K562 (cell line): ENCODE results near the gene CCR7. TPM values are rescaled to one million over a fixed set of nuclear protein-coding genes. Genes with fewer than 3 reads are reported as not detected.

ENCODE experiments used
- CBFA2T3 ChIP-seq: fragments of 450-650 bp; IDR thresholded peaks from 2 replicates; pipeline ENCODE4 v1.6.1; 2017
- CXXC5 ChIP-seq: fragments of 250-450 bp; sonication (Bioruptor Pico); IDR thresholded peaks from 2 replicates; pipeline ENCODE4 v1.8.0; 2022; ENCODE audit warnings: inconsistent platforms, mild to moderate bottlenecking, moderate library complexity
- GTF2E2 ChIP-seq: fragments of 200-800 bp; sonication (Bioruptor generic); IDR thresholded peaks from 2 replicates; pipeline ENCODE4 v1.6.1; 2016; ENCODE audit warnings: missing genetic modification characterization, missing compliant biosample characterization
- HES1 ChIP-seq: fragments of 450-650 bp; IDR thresholded peaks from 2 replicates; pipeline ENCODE4 v1.6.1; 2016; ENCODE audit warnings: low read depth, mild to moderate bottlenecking, moderate library complexity
- KDM4B ChIP-seq, 2 experiments: fragments of 450-650 bp in 1 of 2; sonication (generic) in 1 of 2; IDR thresholded peaks; 2 replicates each; pipeline ENCODE4 v1.6.1; 2016 to 2017; ENCODE audit warnings: borderline replicate concordance in 2 of 2, antibody characterized with exemption in 1 of 2, low read depth in 1 of 2, mild to moderate bottlenecking in 1 of 2
- TEAD1 ChIP-seq, 2 experiments: fragments of 450-650 bp in 1 of 2; sonication (generic) in 1 of 2; formaldehyde crosslinking; IDR thresholded peaks; 2 replicates each; pipeline versions ENCODE4 v1.4.0 to v1.8.0; 2020 to 2022; ENCODE audit warnings: mild to moderate bottlenecking in 2 of 2, missing genetic modification reagents in 1 of 2
- ZBTB5 ChIP-seq: fragments of 450-650 bp; IDR thresholded peaks from 2 replicates; pipeline ENCODE4 v1.6.1; 2017; ENCODE audit warnings: antibody characterized with exemption
- ZKSCAN8 ChIP-seq: fragments of 200-800 bp; sonication (Bioruptor generic); IDR thresholded peaks from 2 replicates; pipeline ENCODE4 v1.6.1; 2016; ENCODE audit warnings: missing genetic modification characterization, missing compliant biosample characterization
- ZNF609 ChIP-seq: sonication (generic); formaldehyde crosslinking; IDR thresholded peaks from 2 replicates; pipeline ENCODE4 v1.8.1; 2023; ENCODE audit warnings: missing genetic modification reagents, mild to moderate bottlenecking, borderline replicate concordance
- polyA plus RNA-seq, 8 experiments: library from polyadenylated mRNA; depleted of rRNA in 4 of 8; stranded (reverse) in 5 of 8; unstranded in 3 of 8; fragments of >200 nt; fragmentation: Nextera tagmentation in 2 of 8; fragmentation: Illumina TruSeq in 1 of 8; extraction: Ambion mirVana in 2 of 8; extraction: Trizol in 1 of 8; gene quantifications; 2 replicates each; pipeline versions ENCODE4 v1.2.1 to v1.2.3, GENCODE V29; 2011 to 2014; ENCODE audit warnings: inconsistent platforms in 1 of 8, missing spikeins in 1 of 8
- total RNA-seq, 7 experiments: library from RNA; depleted of rRNA in 6 of 7; stranded (reverse); fragments of >200 nt in 6 of 7; fragmentation: Illumina TruSeq in 2 of 7; extraction: Trizol in 2 of 7; gene quantifications; 2 replicates each; pipeline versions ENCODE4 v1.2.1 to v1.2.3, GENCODE V29; 2011 to 2021; ENCODE audit warnings: low replicate concordance in 1 of 7
- TF ChIP-seq, protein P1 (sequence below): fragments of 150-350 bp; conservative IDR thresholded peaks from 2 replicates; pipeline ENCODE4 v1.6.1; 2014; ENCODE audit warnings: low read length

The CCR7 gene
- total and polyA plus RNA-seq, 9 of the 15 experiments (the other 6 are each of a cell fraction or from before 2014, with no cell fraction given), result 0.14 to 1.4 (median 0.56) TPM

DNA sequence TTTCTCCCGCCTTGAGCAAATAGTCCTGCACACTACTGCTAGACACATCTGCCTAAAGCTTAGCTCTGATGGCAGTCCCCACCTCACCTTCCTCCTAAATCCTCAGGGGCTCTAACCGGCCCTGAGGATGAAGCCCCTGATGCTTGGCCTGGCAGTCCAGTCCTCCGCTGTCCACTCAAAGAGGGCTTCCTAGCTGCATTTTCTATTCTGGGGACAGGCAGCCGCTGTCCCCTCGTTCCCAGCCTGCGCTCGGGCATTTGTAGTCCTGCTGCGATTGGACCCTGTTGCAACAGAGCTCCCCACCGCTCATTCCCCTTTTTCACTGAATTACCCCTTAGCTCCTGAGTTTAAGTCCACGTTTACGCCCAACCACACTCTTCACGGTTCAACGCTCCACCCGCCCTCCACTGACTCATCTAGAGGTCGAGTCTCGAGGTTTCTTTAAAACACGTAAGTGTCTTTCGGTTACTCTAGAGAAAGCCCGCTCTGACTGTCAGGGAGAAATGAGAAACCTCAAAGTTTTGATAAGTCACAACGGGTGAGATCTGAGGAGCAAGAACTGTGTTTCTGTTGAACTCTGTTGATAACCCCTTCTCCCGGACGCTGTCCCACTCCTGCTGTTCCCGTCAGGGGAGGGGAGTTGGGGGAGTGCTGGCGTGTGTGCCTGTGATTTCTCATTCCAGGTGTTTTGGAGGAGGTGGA lies 4.5 kb downstream of the CCR7 start (continued):
- TF ChIP-seq CXXC5 (CRISPR knock-in tag) (peak; percentile 35; the same call in 1 of the 2 replicates), KDM4B (IDR thresholded peaks at IDR 0.05; ENCODE audit: borderline replicate concordance in 2 of 2, low read depth in 1 of 2) (no peak), ZBTB5 (no peak), ZKSCAN8 (CRISPR knock-in tag) (no peak), ZNF609 (no peak), CBFA2T3 (peak; percentile 71), GTF2E2 (tag) (no peak), TEAD1 (CRISPR knock-in tag; IDR thresholded peaks at IDR 0.05) (no peak), HES1 (no peak)
- TF ChIP-seq, protein P1, sequence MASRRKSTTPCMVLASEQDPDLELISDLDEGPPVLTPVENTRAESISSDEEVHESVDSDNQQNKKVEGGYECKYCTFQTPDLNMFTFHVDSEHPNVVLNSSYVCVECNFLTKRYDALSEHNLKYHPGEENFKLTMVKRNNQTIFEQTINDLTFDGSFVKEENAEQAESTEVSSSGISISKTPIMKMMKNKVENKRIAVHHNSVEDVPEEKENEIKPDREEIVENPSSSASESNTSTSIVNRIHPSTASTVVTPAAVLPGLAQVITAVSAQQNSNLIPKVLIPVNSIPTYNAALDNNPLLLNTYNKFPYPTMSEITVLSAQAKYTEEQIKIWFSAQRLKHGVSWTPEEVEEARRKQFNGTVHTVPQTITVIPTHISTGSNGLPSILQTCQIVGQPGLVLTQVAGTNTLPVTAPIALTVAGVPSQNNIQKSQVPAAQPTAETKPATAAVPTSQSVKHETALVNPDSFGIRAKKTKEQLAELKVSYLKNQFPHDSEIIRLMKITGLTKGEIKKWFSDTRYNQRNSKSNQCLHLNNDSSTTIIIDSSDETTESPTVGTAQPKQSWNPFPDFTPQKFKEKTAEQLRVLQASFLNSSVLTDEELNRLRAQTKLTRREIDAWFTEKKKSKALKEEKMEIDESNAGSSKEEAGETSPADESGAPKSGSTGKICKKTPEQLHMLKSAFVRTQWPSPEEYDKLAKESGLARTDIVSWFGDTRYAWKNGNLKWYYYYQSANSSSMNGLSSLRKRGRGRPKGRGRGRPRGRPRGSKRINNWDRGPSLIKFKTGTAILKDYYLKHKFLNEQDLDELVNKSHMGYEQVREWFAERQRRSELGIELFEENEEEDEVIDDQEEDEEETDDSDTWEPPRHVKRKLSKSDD, result no peak
